GM12875 (cell line): Measurements from ENCODE around the gene FOXR1.

Experiments
- H3K4me3 ChIP-seq: one replicate; pipeline ENCODE4 v1.5.1; 2011; ENCODE audit warnings: low read depth, low read length, control low read depth
- TF ChIP-seq, protein P1 (sequence below): IDR thresholded peaks from 2 replicates; pipeline ENCODE4 v1.5.1; 2011; ENCODE audit warnings: low read depth, mild to moderate bottlenecking, control low read depth, inconsistent platforms, low read length, moderate library complexity, borderline replicate concordance; ENCODE audit not compliant: insufficient read depth

FOXR1 gene

DNA sequence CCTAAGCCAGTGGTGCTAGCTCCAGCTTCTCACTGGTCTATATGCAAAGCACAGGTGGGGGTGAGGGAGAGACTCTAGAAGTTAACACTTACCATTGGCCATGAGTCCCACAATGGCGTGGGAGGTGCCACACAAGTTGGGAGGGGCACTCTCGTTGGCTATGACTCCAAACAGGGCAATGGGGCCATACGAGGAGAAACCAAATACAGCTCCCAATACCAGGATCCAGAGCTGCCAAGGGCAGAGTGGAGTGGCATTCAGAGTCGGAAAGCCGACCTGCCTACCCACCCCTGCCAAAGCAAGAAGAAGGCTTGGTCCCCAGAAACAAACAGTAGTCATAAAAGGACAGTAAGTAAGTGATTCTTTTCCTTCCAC, 53.5 kb downstream of the FOXR1 start:
- TF ChIP-seq, protein P1, sequence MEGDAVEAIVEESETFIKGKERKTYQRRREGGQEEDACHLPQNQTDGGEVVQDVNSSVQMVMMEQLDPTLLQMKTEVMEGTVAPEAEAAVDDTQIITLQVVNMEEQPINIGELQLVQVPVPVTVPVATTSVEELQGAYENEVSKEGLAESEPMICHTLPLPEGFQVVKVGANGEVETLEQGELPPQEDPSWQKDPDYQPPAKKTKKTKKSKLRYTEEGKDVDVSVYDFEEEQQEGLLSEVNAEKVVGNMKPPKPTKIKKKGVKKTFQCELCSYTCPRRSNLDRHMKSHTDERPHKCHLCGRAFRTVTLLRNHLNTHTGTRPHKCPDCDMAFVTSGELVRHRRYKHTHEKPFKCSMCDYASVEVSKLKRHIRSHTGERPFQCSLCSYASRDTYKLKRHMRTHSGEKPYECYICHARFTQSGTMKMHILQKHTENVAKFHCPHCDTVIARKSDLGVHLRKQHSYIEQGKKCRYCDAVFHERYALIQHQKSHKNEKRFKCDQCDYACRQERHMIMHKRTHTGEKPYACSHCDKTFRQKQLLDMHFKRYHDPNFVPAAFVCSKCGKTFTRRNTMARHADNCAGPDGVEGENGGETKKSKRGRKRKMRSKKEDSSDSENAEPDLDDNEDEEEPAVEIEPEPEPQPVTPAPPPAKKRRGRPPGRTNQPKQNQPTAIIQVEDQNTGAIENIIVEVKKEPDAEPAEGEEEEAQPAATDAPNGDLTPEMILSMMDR, result no peak
- H3K4me3 ChIP-seq, result no peak overlapping the region

DNA sequence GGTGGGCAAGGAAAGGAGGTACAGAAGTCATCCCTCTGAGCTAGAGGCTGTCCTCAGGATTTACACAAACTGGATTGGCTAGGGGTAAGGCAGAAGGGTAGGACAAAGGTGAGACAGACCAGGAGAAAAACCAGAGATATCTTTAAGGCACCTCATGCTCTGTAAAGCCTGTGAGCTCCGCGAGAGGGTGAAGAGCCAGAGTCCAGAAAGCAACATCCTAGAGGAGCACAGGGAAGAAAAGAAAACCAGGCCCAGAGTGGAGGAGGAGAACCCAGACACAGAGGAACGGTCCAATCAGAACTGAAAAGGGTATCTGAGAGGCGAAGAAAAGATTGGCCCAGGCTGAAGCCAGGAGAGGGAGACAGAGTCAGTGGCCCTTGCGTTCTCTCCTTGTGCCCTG, 54.0 kb downstream of the FOXR1 start:
- H3K4me3 ChIP-seq, result no peak overlapping the region
- TF ChIP-seq, protein P1, result no peak

DNA sequence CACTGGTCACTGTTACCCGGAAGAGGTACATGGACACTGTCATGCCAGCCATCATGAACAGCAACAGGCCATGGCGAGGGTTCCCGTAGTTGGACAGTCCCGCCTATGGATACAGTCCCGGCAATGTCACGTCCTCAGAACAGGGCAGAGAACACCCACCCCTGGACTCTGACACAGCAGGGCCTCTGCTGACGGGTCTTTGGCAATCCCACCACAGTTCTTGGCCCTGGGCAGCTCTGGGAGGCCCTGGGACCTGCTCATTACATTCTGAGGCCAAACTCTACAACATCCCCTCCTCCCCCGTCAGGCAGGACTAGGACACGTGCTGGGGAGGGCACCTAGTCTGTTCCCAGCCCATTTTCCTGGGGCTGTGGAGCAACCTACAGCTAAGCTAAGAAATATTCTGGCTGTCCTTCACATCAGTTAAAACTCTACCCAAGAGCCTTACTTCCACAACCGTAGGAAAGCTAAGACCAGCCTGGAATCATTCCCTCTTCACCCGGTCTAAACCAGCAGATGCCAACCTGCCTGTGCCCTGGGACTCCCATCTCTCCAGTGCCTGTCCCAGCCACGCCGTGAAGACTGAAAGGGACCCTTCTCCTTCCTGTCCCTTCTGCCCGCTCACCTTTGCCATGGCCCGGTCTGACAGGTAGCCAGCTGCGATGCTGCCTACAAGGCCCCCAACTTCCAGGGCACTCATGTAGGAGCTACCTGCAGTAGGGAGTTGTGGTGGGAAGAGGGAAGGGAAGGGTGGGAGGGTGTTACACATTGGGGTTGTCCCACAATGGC, 54.6 kb downstream of the FOXR1 start:
- TF ChIP-seq, protein P1, result no peak
- no peak overlapping the region for H3K4me3 ChIP-seq

DNA sequence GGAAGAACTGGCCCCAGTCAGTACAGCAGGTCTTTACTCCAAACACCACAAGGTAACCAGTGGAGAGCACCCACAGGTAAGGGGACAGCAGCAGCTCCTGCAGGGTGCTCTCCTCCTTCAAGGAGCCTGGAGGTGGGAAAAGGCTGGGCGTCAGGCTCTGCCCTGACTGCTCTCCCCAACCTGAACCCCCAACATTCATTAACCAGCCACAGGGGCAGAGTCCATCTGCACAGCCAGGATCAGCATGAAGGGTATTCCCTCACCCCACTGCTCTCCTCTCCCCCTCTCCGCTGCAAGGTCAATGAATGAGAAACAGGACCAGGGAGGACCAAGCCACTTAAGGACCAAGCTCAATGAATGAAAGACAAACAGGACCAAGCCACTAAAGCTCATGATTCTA, 55.4 kb downstream of the FOXR1 start:
- H3K4me3 ChIP-seq, result no peak overlapping the region
- TF ChIP-seq, protein P1, result no peak

DNA sequence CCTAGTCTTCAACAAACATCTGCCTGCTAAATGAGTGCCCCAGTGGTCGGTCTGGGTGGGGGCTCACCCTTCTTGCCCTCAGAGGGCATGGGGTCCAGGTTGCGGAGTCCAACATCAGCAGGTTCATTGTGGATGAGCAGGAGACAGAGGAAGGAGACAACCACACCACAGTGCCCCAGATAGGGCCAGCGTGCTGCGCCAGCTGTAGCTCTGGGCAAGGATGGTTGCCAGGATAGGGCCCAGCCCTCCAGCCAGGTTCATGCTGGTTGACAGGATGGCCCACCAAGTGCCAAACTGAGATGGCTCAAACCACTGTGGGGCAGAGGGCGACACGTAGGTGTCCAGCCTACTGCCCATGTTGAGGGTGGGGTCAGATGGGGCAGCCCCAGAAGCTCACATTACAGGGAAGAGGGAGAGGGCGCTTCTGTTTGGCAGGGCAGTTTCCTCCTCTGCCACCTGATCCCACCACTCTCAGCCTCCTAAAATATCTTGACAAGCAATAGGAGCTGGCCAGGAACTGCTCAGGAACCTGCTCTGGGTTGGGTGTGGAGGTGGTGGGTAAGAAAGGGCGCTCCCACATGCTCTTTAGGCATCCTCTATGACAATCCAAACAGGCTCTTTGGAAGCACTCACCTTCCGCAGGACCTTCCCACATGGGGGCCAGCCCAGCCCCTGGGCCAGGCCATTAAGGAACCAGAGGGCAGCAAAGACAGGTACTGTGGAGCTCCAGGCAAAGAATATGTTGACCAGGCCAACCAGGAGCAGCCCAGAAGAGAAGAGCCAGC, 56.2 kb downstream of the FOXR1 start:
- TF ChIP-seq, protein P1, result no peak
- no peak overlapping the region for H3K4me3 ChIP-seq

DNA sequence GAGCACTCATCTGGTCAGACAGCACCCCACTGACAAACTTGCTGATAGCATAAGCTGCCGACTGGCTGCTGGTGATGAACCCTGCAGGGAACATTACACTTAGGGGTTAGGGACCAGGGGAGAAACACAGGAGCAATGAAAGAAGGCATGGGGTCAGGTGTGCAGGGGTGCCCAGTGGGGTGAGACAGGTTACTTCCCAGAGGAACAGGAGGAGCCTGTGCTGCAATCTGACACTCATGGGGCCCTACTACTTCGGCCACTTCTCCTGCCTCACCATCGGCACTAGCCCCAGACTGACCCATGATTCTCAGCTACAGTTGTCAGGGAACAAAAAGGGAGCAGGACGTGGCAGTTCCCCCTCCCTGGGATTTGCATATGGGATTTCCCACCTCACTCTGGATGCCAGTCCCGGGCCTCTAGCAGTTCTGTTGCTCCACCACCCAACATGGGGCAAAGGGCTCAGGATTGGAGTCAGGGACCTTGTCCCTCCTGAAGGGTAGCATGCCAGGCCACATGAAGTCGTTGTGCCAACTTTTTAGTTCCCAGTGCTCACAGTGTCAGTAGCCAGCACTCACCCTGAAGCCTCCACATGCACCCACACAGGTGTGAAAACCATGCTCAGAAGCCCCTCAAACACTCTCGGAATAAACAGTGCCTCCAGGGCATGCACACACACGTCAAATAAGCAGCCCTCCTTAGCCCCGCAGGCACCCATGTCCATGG, 56.9 kb downstream of the FOXR1 start:
- H3K4me3 ChIP-seq, result no peak overlapping the region
- TF ChIP-seq, protein P1, result no peak

DNA sequence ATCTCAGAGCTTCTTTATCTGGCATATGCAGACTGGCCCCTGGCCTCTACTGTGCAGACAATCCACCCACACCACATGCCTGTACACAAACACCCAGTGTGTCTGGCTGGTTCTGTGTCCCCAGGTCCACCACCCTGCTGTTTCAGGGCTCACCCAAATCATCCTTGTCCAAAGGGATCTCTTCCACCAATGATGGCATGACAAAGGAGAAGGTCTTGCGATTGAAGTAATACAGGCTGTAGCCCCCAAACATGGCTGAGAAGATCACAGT, 57.4 kb downstream of the FOXR1 start:
- H3K4me3 ChIP-seq, result no peak overlapping the region
- TF ChIP-seq, protein P1, result no peak
